SU-DHL-6 (cell line): ENCODE measurements around the gene OAS1.

ENCODE experiments used
- H2AFZ ChIP-seq: fragments of 200-600 bp; sonication (generic); 2 replicates; pipeline ENCODE4 v1.6.1; 2014; ENCODE audit warnings: low read depth, mild to moderate bottlenecking, moderate library complexity, mixed read lengths, antibody characterized with exemption, low read length; ENCODE audit not compliant: severe bottlenecking
- H3F3A ChIP-seq: fragments of 200-600 bp; shearing (Covaris generic); 2 replicates; pipeline ENCODE4 v1.6.0; 2016; ENCODE audit warnings: antibody characterized with exemption, mild to moderate bottlenecking; ENCODE audit not compliant: insufficient read depth
- H3K27ac ChIP-seq: fragments of 200-600 bp; sonication (generic); 2 replicates; pipeline ENCODE4 v1.5.1; 2016; ENCODE audit warnings: low read depth, mild to moderate bottlenecking, low read length, moderate library complexity, mixed read lengths
- H3K27me3 ChIP-seq: fragments of 200-600 bp; sonication (generic), shearing (Covaris generic); 2 replicates; pipeline ENCODE4 v1.6.0; 2014; ENCODE audit warnings: mild to moderate bottlenecking, low read length
- H3K36me3 ChIP-seq: fragments of 200-600 bp; sonication (generic); 2 replicates; pipeline ENCODE4 v1.6.1; 2014; ENCODE audit warnings: mild to moderate bottlenecking, low read length, mixed read lengths
- H3K4me2 ChIP-seq: fragments of 300-600, 200-600 bp; shearing (Covaris generic), sonication (generic); 2 replicates; pipeline ENCODE4 v1.6.0; 2014; ENCODE audit warnings: low read length, low read depth, mild to moderate bottlenecking; ENCODE audit not compliant: poor library complexity, severe bottlenecking
- H3K4me3 ChIP-seq: fragments of 200-600 bp; sonication (generic); 2 replicates; pipeline ENCODE4 v1.5.1; 2014; ENCODE audit warnings: antibody characterized with exemption, low read length, mild to moderate bottlenecking, mixed read lengths; ENCODE audit not compliant: insufficient read depth, poor library complexity, severe bottlenecking
- H3K79me2 ChIP-seq: fragments of 200-600 bp; sonication (generic); 2 replicates; pipeline ENCODE4 v1.6.1; 2014; ENCODE audit warnings: mild to moderate bottlenecking, low read length, moderate library complexity; ENCODE audit not compliant: insufficient read depth
- H3K9ac ChIP-seq: fragments of 200-600 bp; sonication (generic); 2 replicates; pipeline ENCODE4 v1.7.0; 2014; ENCODE audit warnings: mild to moderate bottlenecking, low read length
- H3K9me2 ChIP-seq: fragments of 200-600 bp; sonication (generic); replicated peaks from 2 replicates; pipeline ENCODE4 v1.6.1; 2014; ENCODE audit warnings: low read length; ENCODE audit not compliant: insufficient read depth
- H3K9me3 ChIP-seq: fragments of 200-600 bp; sonication (generic); 2 replicates; pipeline ENCODE4 v1.6.1; 2014; ENCODE audit warnings: low read length, mixed read lengths; ENCODE audit not compliant: insufficient read depth
- H4K20me1 ChIP-seq: fragments of 200-600 bp; sonication (generic); 2 replicates; pipeline ENCODE4 v1.6.1; 2014; ENCODE audit warnings: low read depth, mild to moderate bottlenecking, antibody characterized with exemption, low read length, moderate library complexity, mixed read lengths
- EZH2phosphoT487 ChIP-seq: fragments of 200-600 bp; sonication (generic), shearing (Covaris generic); conservative IDR thresholded peaks from 2 replicates; pipeline ENCODE4 v1.6.1; 2018; ENCODE audit warnings: mild to moderate bottlenecking, antibody characterized with exemption, low read length, moderate library complexity, mixed read lengths
- TF ChIP-seq, protein P1 (sequence below): fragments of 200-600 bp; sonication (generic); IDR thresholded peaks from one replicate; pipeline ENCODE4 v1.5.1; 2017; ENCODE audit warnings: antibody characterized with exemption, mild to moderate bottlenecking, low read length, moderate library complexity; ENCODE audit not compliant: insufficient read depth, poor library complexity, severe bottlenecking

The OAS1 gene

DNA sequence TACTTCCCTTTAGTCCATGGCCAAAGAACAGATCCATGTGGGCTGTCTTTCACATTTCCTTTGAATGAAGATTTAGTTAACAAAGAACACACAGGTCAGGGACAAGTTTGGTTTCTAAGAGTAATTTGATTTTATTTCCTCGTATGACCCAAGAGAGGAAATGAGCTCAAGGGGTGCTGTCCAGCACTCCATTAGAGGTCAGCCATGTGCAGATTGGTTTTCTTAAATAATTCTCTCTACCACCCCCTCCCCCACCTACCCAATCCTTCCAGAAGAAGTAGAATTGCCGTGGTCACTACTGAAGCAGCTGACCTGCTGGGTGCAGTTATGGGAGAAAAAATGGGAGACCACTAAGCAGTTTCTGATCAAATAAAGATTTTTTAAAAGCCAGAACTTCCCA lies 13.9 kb upstream of the OAS1 start:
- no peak overlapping the region for H3K9ac ChIP-seq
- H3K4me2 ChIP-seq, result no peak overlapping the region
- H3K27ac ChIP-seq, result no peak overlapping the region
- TF ChIP-seq, protein P1, sequence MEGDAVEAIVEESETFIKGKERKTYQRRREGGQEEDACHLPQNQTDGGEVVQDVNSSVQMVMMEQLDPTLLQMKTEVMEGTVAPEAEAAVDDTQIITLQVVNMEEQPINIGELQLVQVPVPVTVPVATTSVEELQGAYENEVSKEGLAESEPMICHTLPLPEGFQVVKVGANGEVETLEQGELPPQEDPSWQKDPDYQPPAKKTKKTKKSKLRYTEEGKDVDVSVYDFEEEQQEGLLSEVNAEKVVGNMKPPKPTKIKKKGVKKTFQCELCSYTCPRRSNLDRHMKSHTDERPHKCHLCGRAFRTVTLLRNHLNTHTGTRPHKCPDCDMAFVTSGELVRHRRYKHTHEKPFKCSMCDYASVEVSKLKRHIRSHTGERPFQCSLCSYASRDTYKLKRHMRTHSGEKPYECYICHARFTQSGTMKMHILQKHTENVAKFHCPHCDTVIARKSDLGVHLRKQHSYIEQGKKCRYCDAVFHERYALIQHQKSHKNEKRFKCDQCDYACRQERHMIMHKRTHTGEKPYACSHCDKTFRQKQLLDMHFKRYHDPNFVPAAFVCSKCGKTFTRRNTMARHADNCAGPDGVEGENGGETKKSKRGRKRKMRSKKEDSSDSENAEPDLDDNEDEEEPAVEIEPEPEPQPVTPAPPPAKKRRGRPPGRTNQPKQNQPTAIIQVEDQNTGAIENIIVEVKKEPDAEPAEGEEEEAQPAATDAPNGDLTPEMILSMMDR, result no peak
- no peak for TF ChIP-seq EZH2phosphoT487
- H3K9me2 ChIP-seq, result no peaks in the 10 kb centered on the region
- H3K4me3 ChIP-seq, result no peak overlapping the region
- no peaks in the 10 kb centered on the region for H3K27me3 ChIP-seq
- H3F3A ChIP-seq, result no peaks in the 10 kb centered on the region
- no peaks in the 10 kb centered on the region for H4K20me1 ChIP-seq
- H2AFZ ChIP-seq, result no peak overlapping the region
- H3K79me2 ChIP-seq, result no peaks in the 10 kb centered on the region
- no peaks in the 10 kb centered on the region for H3K36me3 ChIP-seq
- no peaks in the 10 kb centered on the region for H3K9me3 ChIP-seq

- Histone ChIP-seq H3K9me2 (no peaks in the 10 kb centered on the region), H3K79me2 (no peaks in the 10 kb centered on the region), H3K36me3 (no peaks in the 10 kb centered on the region), H3K27me3 (no peaks in the 10 kb centered on the region), H3K9ac (no peak overlapping the region), H2AFZ (no peak overlapping the region), H3K9me3 (no peaks in the 10 kb centered on the region), H4K20me1 (no peaks in the 10 kb centered on the region), H3K27ac (no peak overlapping the region), H3K4me2 (no peak overlapping the region), H3K4me3 (no peak overlapping the region), H3F3A (no peaks in the 10 kb centered on the region)
- TF ChIP-seq, protein P1, result no peak
- no peak for TF ChIP-seq EZH2phosphoT487
Observed at GRCh38 chr12:112894128-112894527, 12.6 kb upstream of the OAS1 start.

- no peaks in the 10 kb centered on the region for H3F3A ChIP-seq
- no peaks in the 10 kb centered on the region for H3K9me2 ChIP-seq
- H2AFZ ChIP-seq, result no peak overlapping the region
- H3K27ac ChIP-seq, result no peak overlapping the region
- no peak overlapping the region for H3K4me3 ChIP-seq
- no peaks in the 10 kb centered on the region for H3K36me3 ChIP-seq
- H4K20me1 ChIP-seq, result no peaks in the 10 kb centered on the region
- TF ChIP-seq, protein P1, result no peak
- TF ChIP-seq EZH2phosphoT487, result no peak
- no peak overlapping the region for H3K9ac ChIP-seq
- no peaks in the 10 kb centered on the region for H3K27me3 ChIP-seq
- no peak overlapping the region for H3K4me2 ChIP-seq
- no peaks in the 10 kb centered on the region for H3K79me2 ChIP-seq
- no peaks in the 10 kb centered on the region for H3K9me3 ChIP-seq
Observed at GRCh38 chr12:112898380-112898779, 8.4 kb upstream of the OAS1 start.
